HG03558 (cell line): ENCODE measurements around the gene NEGR1.

Experiments used
- ATAC-seq: cut with Tn5 transposase; IDR thresholded peaks from one replicate; pipeline ENCODE4 v1.9.1; 2021; ENCODE audit warnings: moderate number of reproducible peaks; ENCODE audit not compliant: unreplicated experiment; ENCODE audit errors: extremely low read depth

NEGR1 gene

DNA sequence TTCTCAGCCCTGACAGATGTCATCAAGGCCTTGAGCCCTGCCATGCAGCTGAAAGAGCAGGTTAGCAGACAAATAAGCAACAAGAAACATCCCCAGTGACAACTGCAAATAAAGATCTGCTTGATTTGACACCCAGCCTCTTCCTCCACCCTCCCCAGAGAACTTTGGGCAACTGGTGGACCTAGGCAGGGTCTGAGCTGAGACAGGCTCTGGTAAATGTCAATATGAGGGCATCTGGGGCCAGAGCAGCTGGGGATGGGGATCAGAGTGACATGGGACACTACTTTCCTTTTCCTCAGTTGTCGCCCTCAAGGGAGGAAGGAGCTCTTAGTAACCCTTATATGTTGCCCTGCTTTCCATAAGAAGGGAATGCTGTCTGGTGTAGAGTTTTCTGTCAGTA is 544.1 kb downstream of the NEGR1 start:
- ATAC-seq, result no peak

DNA sequence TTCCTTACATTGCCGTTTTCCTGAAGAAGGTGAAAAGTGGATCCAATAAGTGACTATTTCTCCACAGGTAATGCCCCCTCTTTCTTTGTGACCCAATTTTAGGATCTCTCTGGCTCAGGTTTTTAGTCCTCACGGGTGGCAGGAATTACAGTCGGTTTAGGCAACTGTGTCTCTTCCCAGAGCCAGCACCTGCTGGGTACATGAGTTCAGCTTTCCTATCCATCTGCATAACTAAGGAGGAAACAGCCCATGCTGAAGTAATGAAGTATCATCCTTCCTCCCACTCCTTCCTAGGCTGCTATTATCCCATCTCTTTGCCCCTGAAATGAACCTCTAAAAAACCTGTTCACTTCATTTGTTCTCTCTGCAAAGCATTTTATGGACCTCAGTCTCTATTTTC is 544.6 kb downstream of the NEGR1 start:
- no peak for ATAC-seq

DNA sequence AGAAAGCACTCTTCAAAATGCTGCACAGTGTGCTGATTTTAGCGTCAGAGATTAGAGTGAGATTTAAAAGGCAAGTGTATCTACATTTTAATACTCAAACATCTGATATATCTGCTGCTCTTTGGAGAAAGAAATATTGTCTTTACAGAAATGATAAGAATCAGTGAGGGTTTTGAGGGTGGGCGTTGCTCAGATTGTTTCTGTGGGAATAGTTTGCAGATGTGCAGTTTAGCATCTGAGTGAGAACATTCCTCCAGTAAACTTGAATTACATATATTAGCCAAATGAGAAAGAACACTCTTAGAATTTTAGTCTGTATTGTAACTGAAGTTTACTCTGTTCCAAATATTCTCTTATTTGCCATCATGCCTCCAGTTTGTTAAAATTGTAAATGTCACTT is 549.2 kb downstream of the NEGR1 start:
- no peak for ATAC-seq

DNA sequence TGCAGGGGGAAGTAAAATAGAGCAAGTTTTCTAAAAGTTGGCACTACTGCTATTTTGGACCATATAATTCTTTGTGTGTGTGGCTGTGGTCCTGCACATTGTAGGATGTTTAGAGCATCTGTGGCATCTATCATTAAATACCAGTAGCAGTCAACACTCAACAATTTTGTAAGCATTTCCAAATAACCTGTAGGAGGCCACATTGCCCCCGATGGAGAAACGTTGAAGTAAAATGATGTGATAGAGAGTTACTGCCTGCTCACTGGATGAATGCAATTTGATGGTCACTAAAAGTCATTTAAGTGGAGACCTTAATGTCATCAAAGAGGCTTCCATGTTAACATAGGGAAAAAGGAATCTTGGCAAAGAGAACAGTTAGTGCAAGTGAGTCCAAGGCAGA is 560.8 kb downstream of the NEGR1 start:
- no peak for ATAC-seq

DNA sequence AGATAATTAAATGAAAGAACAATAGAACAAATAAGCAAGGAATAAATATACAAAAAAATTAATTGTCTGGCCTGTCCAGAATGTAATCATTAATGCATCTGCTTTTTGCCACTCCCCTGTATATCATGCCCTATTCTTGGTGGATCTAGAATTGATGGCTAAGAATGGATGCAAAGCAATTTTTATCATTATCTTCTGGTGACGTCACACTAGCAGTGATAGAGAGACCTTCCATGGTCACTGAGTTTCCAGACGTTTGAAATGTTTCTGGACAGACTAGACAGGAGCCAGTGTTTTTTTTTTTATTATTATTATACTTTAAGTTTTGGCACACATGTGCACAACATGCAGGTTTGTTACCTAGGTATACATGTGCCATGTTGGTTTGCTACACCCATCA is 563.0 kb downstream of the NEGR1 start:
- ATAC-seq, result no peak

DNA sequence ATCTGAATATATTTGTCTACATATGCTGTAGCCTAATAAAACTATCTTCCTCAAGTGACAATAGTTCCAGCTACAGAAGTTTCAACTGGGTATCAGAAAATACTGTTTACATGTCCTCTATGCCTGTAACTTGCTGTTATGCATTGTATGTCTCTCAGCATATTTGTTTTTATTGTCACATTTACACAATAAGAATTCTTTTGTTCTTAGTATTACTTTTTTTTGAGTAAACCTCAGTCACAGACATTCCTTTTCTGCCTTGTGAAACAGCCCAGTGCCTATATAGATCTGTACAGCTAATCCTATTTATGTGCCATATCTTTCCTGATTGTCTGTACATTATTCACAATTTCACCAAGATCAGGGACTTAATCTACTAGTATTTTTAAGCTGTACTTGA is 565.2 kb downstream of the NEGR1 start:
- no peak for ATAC-seq

DNA sequence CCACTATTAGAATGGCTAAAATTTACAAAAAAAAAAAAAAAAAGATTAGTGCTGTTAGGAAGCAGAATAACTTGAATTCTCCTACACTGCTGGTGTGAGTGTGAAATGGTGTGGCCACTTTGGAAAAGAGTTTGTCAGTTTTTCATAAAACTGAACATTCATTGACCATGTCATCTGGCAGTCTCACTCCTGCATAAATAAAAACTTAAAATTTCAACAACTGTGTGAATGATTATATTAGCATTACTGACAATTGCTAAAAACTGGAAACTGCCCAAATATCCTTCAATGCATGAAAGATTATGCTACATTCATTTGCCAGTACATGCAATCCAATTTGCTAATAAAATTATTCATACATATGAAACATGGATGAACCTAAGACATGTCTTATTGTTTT is 570.9 kb downstream of the NEGR1 start:
- no peak for ATAC-seq

DNA sequence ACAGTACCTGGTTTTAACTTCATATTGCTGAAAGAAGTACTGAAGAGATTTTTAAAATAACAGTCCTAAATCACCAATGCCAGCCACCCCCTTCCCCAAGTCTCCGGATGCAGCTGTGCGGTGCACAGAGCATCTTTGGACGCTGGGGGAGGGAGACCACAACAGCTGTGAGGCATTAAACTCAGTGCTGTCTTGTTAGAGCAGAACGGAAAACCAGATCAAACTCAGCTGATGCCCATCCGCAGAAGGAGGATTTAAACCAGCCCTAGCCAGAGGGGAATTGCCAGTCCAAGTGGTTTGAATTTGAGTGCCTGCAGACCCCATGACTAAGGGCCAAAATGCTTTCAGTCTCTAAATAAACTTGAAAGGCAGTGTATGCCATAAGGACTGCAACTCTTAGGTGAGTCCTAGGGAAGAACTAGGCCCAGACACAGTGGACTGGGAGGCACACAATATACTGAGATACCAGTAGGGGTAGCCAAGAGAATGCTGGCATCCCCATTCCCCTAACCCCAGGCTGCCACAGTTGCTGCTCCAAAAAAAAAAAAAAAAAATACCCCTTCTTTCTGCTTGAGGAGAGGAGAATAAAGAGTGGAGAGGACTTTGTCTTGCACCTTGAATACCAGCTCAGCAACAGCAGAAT is 576.2 kb downstream of the NEGR1 start:
- no peak for ATAC-seq

DNA sequence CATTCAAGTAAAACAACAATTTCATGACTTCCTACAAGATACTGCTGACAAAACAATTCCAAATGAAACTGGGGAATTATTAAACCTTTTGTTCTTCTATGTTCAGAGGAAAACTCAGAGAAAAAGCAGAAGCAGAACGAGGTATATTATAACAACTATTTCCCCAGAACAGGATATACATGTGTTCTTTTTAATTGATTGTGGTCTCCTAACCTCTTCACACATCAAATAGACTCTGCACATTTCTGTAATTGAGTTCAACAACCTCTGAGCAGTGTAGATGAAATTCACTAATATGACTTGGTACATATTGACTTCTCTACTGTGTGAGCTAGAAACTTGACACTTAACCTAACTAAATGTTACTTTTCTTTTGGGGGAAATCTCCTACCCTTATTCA is 584.2 kb downstream of the NEGR1 start:
- ATAC-seq, result no peak

DNA sequence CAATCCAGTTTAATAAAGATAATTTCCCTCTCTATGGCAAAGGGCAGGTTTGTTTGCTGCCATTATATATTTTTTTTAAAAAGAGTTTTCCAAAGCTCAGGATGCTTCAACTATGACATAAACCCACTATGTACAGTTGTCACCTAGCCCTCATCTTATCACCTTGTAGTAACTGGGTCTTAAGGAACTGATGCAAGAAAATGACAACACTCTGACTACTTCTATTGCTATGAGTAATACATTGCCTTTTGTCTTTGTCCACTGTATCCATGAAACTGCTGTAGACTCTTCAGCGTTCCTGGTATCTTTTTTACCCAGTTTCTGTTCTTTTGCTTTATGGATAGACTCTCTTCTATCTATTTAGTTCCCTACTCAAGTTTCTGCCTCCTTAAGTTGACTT is 586.5 kb downstream of the NEGR1 start:
- ATAC-seq, result no peak

DNA sequence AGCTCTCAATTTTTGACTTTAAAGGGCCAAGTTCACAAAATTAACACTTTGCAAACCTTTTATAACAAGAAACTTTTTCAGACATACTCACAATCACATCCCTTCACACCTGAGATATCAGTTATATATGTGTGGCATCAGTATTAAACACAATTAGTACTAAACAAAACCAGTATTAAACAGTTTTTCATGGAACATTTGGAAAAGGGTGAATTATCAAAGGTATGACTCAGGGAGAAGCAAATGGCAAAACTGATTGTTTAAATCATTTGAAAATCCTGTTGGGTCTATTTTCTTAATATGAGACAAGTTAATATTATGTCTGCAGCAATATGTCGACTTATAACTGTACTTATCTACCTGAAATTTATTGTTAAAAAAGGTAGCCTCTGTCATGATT is 587.3 kb downstream of the NEGR1 start:
- ATAC-seq, result no peak

DNA sequence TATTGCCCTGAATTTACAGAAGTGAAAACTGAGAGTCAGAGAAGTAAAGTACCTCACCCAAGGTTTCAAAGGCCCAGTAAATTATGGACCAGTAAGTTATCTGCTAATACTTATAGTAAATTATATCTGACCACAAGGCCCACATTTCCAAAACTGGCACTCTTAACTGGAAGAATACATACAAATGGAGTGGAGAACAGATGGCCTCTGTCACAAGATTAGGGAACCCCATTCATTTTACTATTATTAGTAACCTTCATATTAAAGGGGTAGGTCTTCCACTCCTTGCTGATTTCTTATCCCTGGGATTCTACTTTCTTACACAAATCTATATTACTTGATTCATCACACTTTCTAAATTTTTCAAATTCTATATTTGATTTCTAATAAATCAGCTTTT is 588.8 kb downstream of the NEGR1 start:
- ATAC-seq, result no peak

DNA sequence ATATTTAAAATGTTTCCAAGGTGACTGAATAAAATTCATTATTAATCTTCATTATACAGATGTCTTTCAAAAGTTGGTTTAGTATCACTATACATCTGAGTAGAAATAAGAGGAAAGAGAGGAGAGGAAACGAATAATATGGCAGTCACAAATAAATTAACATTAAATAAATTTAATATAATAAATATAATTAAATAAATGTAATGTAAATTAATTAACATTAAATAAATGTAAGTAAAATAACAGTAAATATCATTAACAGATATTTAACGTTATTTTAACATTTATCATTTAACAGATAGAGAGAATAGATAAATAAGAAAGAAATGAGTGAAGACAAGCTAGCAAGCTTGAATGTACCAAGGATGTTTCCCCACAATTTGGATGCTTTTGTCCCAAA is 592.7 kb downstream of the NEGR1 start:
- no peak for ATAC-seq

DNA sequence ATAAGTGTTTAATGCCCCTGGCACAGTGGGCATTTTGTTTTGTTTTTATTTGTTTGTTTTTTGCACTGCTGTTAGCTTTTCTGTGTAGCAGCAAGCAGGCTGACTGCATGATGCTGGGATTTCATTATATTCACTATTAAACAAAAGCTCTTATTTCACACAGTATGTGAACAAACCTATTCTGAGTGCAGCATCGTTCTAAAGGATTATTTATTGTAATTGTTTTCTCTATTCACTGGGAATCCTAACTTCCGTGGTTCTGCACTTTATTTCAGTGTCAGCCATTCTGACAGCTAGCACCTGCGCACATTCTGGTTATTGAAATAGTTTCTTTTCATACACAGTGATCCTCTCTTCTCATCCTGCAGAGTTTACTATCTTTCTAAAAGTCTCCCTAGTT is 595.0 kb downstream of the NEGR1 start:
- ATAC-seq, result no peak

DNA sequence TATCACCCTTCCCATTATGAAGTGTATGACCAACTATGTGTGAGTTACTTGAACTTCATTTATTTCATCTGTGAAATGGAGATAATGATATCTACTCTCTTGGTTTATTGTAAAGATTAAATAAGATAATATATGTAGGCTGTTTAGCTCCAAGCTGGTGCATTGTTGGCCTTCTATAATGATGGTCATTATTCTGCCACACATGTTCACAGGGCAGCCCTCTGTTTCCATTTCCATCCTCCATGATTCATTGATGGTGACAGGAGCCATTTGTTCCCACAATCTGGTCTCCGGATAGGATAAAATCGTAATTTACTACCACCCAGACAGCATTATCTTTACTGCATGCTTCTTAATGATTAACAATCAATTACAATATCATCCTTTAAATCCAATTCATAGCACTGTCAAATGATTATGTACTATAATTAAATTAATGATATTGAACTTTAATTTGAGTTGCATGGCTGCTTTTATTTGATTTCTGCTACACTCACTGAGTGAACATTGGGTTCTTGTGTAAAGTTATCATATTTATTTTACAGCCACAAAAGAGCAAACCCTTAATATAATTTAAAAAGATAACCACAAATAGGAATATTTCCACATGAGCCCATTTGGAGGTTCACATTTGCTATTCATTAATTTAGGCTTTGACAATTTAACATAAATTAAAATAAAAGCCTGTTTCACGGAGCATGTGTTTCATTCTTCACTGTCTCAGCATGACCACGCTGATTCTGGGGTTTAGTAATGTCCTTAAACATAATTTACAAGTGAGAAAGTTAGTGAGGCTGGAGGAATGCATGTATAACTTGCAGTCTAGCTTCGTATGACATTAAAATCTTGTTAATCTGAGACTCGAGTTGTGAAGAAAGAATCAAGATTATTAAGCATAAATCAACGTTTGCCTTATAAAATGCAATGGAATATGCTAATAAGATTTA is 605.1 kb downstream of the NEGR1 start:
- ATAC-seq, result no peak

DNA sequence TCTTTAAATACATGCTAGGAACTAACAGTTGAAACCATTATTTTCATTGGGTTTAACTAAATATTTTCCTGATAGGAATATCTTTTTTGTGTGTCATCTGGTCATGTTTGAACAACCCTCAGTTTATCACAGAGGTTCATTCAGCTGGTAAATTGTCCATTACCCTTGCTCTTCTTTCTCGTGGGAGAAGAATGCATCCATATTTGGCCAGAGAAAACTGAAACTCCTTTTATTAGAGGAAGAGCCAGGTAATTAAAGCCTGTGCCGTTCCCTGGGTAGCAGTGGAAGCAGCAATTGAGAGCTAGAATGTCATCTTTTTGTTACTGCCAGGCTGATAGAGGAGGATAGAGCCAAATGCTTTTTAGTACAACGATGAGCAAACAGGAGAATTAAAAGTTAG is 614.3 kb downstream of the NEGR1 start:
- ATAC-seq, result no peak

DNA sequence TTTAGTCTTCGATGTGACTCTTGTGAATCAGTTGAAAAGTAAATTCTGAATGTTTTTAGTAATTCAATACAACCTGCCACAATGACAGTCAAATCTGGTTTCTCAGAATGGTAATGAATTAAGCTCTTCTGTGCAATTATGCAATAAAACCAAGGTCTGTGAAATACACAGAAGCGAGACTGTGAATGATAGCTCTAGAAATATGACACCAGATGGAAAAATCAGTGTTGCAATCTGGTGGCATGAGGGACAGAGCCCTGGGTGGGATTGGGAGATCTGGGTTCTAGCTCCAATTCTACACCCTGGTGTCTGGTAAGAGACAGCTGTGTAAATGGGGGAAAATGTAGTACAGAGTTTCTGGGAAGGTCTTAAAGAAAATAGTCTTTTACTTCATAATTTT is 615.1 kb downstream of the NEGR1 start:
- no peak for ATAC-seq

DNA sequence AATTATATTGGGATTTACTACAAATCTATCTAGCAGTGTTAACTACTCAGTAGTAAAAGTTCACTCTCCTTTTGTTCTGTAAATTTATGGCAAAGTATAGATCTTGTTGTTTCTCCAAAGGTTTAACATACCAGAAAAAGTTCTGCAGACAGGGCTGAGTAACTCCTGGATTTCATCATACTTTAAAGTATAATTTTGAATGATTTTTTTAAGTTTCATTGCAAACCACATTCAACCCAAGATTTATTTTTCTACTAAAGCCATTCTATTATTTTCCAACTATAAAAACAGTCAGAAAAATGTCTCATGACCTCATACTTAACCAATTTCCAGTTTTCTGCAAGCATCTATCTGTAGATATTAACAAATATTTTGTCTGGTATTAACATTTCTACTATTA is 615.7 kb downstream of the NEGR1 start:
- no peak for ATAC-seq

DNA sequence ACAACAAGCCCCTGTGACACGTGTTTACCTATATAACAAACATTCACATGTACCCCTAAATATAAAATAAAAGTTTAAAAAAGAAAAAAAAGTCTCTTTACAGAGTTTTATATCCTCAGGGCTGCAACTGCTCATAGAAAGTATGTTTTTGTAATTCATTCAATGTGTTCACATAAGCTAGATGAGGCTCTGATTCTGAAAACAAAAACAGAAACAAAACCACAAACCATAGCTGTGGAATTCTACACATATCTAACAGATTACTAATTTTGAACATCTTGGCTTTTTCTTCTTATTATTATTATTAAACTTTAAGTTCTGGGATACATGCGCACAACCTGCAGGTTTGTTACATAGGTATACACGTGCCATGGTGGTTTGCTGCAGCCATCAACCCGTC is 621.9 kb downstream of the NEGR1 start:
- no peak for ATAC-seq

DNA sequence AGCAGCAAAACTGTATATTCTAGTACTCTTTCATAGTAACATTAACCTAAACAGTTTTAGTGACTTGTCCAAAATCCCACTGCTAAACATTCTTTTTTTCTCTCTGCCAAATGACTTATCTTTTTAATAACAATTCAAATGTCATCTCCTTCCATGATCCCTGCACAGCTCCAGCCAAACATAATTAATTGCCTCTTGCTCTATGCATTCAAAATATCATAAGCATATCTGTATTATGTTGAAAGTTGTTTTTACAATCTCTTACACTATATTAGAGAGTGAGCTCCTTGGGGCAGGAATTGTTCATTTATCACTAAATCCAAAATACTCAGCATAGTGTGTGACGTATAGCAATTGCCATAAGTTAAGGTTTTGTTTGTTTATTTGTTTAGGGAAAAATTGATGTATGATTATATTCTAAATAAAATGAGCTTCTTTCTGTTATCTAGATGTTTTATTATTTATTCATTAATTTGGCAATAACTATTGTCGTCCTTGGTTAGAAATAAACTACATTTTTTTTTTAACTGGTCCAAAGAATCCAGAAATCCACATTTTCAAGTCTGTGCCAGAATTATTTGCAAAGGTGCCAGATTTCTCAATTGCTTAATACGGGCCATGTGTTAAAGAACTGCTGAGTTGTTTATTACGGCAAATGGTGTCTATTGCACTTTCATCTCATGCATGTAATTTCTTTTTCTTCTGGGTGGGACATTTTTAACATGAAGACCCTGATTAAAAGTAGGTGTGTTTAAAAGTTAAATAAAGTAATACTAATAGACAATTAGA is 624.3 kb downstream of the NEGR1 start:
- ATAC-seq, result no peak

DNA sequence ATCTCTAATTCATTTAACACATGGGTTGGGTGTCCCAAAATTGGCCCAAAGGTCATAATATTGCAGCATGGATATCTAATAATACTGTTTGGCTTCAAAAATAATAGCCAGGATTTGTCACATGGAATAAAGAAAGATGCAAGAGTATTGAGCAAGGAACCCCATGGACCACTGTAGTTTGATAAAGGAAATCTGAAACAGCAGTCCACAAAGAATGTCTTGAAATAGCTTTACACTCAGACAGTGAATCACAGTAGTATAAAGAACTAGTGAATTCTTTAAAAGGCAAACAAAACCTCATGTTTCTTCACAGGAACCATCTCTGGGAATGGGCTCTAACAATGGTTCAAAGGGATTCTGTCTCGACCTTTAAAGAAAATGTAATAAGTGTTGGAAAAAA is 625.4 kb downstream of the NEGR1 start:
- no peak for ATAC-seq
